ENCODE measurements around the gene PPP1R14C.
"Not testable (repeated sequence)": the region's sequence is repeated elsewhere in the genome, so short reads cannot be mapped to it uniquely, and the experiment has no call there.

Gene PPP1R14C

GRCh38 chr6:150228072-150228733, 85.4 kb downstream of the PPP1R14C start:
- DNase-seq = no peak

- no peak for DNase-seq
Observed at GRCh38 chr6:150229436-150230163, 86.8 kb downstream of the PPP1R14C start.

- no peak for DNase-seq
Observed at GRCh38 chr6:150230164-150230561, 87.3 kb downstream of the PPP1R14C start.

- no peak for DNase-seq
Observed at GRCh38 chr6:150230832-150231524, 88.1 kb downstream of the PPP1R14C start.

GRCh38 chr6:150231525-150231850, 88.6 kb downstream of the PPP1R14C start:
- no peak for DNase-seq

GRCh38 chr6:150233843-150234269, 91.0 kb downstream of the PPP1R14C start:
- no peak for DNase-seq

- DNase-seq = no peak
Observed at GRCh38 chr6:150235218-150235617, 92.4 kb downstream of the PPP1R14C start.

- DNase-seq = no peak
Observed at GRCh38 chr6:150236114-150236513, 93.3 kb downstream of the PPP1R14C start.

- no peak for DNase-seq
Observed at GRCh38 chr6:150236544-150236943, 93.7 kb downstream of the PPP1R14C start.

- no peak for DNase-seq
Observed at GRCh38 chr6:150237626-150238025, 94.8 kb downstream of the PPP1R14C start.

- DNase-seq = no peak
Observed at GRCh38 chr6:150238336-150238741, 95.5 kb downstream of the PPP1R14C start.

- DNase-seq = no peak
Observed at GRCh38 chr6:150238846-150239407, 96.1 kb downstream of the PPP1R14C start.

GRCh38 chr6:150241756-150242155, 98.9 kb downstream of the PPP1R14C start:
- DNase-seq = not testable (repeated sequence)

- no peak for DNase-seq
Observed at GRCh38 chr6:150243620-150244314, 100.9 kb downstream of the PPP1R14C start.

- no peak for DNase-seq
Observed at GRCh38 chr6:150245148-150245935, 102.5 kb downstream of the PPP1R14C start.

GRCh38 chr6:150247803-150248202, 105.0 kb downstream of the PPP1R14C start:
- no peak for DNase-seq

- no peak for DNase-seq
Observed at GRCh38 chr6:150248300-150248699, 105.5 kb downstream of the PPP1R14C start.

- no peak for DNase-seq
Observed at GRCh38 chr6:150249261-150249660, 106.4 kb downstream of the PPP1R14C start.

GRCh38 chr6:150250826-150251225, 108.0 kb downstream of the PPP1R14C start:
- no peak for DNase-seq

- no peak for DNase-seq
Observed at GRCh38 chr6:150251566-150252186, 108.8 kb downstream of the PPP1R14C start.

- DNase-seq = no peak
Observed at GRCh38 chr6:150252714-150253444, 110.0 kb downstream of the PPP1R14C start.
